ENCODE measurements around the gene FBP2.
"Not testable (repeated sequence)": the region's sequence is repeated elsewhere in the genome, so short reads cannot be mapped to it uniquely, and the experiment has no call there.

The FBP2 gene

DNA sequence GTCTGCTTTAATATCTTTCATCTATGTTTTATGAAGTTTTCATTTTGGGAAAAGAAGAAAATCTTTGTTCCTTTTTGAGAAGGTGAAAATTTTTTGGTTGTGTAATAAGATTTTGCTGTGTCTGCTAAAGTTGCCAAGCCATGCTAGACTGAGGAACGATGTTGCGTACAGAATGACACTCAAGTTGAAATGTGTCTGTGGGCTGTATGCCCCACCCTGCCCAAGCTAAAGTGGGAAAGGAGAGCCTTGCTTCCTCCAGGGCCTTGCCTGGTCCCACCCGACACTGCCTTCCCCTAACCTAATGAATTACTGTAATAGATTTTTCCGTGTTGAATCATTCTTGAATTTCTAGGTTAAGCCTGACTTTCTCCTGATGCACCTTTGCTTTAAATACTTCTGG, 36.2 kb downstream of the FBP2 start:
- DNase-seq, result no peak

GRCh38 chr9:94554439-94555331, 38.9 kb downstream of the FBP2 start, which contains the start of gene PCAT7:
PCAT7 (plus strand) TSS chr9:94555083.
- DNase-seq, result peak; percentile 9

DNA sequence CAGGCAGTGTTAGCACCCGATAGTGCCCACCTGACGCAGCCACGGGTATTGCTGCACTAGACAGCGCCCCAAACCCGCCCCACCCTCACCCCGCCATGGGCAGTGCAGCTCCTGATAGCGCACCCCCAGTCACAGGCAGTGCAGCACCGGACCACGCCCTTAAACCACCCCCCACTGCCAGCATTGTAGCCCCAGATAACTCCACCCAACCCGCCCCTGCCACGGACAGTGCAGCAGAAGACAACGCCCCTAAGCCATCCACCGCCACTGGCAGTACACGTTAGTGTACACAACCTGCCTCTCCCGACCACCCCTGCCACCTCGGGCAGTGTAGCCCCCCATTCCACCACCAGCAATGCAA, 39.6 kb downstream of the FBP2 start:
- no peak for DNase-seq

DNA sequence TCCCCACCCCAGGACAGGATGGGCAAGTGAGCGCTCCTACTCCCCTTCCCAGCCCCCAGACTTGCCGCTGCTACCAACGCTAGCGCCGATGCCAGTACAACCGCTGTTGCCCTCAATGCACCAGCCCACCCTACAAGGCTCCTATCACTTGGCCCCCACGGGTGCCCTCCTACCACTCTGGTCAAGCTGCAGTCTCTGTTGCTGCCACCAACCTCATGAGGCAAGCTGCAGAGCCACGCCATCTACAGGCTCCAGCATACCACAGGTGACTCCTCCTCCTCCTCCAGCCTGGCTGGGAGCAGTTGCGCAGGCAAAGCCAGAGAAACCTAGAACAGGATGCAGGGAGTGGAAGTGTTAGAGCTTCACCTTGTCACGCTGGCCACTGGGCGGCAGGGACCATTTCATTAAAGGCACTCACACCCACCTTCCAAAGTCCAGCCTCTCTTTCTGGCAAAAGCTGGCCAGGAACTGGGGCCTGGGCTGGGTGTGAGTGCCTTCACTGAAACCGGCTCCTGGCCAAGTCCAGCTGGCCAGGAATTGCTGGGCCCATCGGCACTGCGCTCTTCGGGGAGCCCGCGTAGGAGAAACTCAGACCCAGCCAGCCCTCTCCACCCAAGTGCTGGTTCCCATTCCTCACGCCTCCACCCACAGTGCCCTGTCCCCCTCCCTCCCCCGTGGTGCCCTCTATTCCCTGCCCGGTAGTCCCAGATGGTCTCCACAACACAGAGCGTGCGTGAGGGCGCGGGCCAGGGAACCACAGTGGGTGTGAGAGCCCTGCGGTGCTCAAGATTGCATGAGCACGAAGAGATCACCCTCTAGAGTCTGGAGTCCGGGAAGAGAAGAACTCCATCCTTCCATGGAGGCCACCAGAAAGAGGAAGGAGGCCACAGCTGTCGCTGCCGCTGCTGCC, 40.3 kb downstream of the FBP2 start:
- no peak for DNase-seq

- no peak for DNase-seq
Observed at GRCh38 chr9:94545940-94546339, 47.7 kb downstream of the FBP2 start.

GRCh38 chr9:94544335-94544734, 49.3 kb downstream of the FBP2 start:
- not testable (repeated sequence) for DNase-seq

DNA sequence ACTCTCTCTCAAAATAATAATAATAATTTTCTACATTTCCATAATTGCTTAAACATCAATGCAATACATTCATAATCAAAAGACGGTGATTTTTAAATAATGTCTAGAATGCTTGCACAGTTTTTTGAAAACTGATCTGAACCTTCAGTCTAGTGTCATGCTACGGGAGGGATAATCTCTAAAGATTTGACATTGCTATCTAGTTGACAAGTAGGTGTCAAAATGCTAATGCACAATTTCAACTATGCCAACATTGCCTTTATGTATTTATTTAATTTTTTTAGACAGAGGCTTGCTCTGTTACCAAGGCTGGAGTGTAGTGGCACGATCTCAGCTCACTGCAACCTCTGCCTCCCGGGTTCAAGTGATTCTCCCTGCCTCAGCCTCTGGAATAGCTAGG, 54.7 kb downstream of the FBP2 start:
- no peak for DNase-seq

DNA sequence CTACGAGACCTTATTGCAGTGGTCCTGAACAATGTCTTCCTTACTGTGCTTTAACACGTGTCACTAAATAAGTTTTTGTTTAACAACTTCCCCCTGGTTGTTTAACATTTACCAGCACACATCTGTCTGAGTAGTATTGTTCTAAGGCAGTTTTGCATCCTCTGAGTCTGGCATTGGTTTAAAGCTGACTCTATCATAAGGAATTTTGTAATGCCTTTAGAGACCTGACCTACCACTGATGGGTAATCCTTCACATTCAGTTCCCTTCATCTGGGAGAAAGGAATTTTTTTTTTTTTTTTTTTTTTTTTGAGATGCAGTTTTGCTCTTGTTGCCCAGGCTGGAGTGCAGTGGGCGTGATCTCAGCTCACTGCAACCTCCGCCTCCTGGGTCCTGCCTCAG, 58.7 kb downstream of the FBP2 start:
- DNase-seq, result no peak

DNA sequence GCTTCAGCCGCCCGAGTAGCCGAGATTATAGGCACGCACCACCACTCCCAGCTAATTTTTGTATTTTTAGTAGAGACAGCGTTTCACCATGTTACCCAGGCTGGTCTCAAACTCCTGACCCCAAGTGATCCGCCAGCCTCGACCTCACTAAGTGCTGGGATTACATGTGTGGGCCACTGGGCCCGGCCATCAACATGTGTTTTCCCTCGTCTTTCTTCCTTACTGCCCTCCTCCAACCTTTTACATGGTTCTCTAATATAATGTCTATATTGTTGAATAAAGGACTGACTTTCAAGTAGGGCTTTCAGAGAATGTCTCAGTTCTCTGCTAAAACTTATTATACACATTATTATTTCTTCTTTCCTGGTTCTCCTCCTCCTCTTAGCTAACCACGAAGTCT, 60.0 kb downstream of the FBP2 start:
- DNase-seq, result no peak

DNA sequence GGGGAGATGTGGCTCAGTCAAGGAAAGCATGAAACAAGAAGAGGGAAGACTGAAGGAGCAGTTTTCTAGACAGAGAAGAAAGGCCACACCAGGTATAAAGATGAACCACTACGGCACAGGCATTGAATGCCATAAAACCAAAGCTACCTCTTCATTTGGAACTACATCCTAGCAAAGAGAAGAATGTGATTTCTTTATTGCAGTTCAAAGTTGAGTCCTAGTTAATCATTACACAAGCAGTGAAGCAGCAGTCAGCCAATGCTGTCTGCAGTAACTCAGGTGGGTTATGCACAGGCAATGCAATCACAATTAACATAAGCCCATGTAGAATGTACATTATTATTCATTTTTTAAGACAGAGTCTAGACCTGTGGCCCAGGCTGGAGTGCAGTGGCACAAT, 60.5 kb downstream of the FBP2 start:
- no peak for DNase-seq

DNA sequence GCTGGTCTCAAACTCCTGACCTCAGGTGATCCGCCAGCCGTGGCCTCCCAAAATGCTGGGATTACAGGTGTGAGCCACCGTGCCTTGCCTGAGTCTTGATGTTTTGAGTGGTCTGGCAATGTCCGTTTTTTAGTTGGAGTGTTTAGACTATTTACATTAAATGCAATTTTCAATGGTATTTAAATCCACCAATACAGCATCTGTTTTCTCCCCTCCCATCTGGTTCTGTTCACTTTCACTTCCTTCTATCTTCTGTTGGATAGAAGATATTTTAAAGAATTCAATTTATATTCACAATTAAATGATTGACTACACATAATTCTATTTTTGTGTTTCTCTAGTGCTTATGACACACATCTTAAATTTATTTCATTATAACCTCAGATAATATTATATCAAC, 64.7 kb downstream of the FBP2 start:
- DNase-seq, result no peak

- no peak for DNase-seq
Observed at GRCh38 chr9:94526951-94527350, 66.7 kb downstream of the FBP2 start.

DNA sequence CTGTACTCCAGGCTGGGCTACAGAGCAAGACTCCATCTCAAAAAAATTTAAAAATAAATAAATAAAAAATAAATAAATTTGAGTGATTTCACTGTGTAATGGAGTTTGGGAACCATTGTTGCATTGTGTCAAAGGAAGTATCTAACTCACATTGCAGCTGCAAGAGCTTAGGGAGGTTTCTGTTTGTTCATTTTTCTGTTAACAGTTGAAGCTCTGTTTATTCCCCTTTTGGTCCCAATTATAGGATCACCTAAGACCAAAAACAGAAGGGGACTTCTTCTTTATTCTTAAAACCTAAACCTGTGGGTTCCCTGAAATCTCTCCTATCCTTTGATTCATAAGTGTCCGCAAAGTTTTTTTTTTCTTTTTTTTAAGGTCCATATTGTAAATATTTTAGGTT, 67.4 kb downstream of the FBP2 start:
- DNase-seq, result no peak

DNA sequence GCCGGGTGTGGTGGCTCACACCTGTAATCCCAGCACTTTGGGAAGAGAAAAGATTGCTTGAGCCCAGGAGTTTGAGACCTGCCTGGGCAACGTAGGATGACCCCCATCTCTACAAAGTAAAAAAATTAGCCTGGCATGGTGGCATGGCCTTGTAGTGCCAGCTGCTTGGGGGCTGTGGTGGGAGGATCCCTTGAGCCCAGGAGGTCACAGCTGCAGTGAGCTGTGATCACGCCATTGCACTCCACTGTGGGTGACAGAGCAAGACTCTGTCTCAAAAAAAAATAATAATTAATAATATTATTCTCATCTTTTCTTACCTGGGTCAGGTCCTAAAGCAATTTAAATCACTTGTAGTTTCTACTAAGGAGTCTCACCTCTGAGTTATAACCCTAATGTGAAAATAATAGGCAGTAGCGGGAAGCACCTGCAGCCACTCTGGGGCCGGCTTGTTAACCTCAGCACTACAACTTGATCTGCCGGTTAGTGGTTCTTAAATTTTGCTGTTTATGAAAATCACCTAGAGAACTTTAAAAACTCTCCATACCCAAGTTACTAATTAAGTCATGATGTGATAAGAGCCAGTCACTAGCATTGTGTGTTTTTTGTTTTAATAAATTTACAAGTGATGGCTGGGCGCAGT, 68.1 kb downstream of the FBP2 start:
- no peak for DNase-seq

GRCh38 chr9:94517254-94517653, 76.4 kb downstream of the FBP2 start:
- no peak for DNase-seq

- DNase-seq, result no peak
Observed at GRCh38 chr9:94514722-94515121, 78.9 kb downstream of the FBP2 start.

DNA sequence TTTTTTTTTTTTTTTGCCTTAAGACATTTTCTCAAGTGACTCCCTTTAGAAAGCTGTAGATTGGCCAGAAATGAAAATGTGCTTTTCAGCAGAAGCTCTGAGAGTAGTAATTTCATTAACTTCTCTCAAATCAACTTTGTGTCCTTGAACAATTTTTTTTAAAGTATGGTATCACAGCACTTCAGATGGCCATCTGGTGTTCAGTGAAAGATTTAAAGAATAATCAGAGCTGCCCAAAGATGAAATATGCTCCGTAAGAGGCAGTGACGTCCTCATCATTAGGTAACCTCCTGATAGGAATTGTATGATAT, 81.7 kb downstream of the FBP2 start:
- no peak for DNase-seq

GRCh38 chr9:94511134-94511954, 82.3 kb downstream of the FBP2 start:
- no peak for DNase-seq
